Renal cortical epithelial cell (primary cell): ENCODE data around the gene ACTL8. TPM values are rescaled to one million over a fixed set of nuclear protein-coding genes. Genes with fewer than 3 reads are reported as not detected.
"Not testable (repeated sequence)": the region's sequence is repeated elsewhere in the genome, so short reads cannot be mapped to it uniquely, and the experiment has no call there.

ENCODE experiments used
- DNase-seq: peaks from one replicate; pipeline ENCODE4 v3.0.0-alpha.2; 2011; ENCODE audit warnings: low read depth
- total RNA-seq: library from RNA; depleted of rRNA; stranded (reverse); fragments of >200 nt; gene quantifications from 2 replicates; pipeline ENCODE4 v1.2.3, GENCODE V29; 2014

ACTL8 gene
- total RNA-seq, 1 donor from 2014 or later: not detected

DNA sequence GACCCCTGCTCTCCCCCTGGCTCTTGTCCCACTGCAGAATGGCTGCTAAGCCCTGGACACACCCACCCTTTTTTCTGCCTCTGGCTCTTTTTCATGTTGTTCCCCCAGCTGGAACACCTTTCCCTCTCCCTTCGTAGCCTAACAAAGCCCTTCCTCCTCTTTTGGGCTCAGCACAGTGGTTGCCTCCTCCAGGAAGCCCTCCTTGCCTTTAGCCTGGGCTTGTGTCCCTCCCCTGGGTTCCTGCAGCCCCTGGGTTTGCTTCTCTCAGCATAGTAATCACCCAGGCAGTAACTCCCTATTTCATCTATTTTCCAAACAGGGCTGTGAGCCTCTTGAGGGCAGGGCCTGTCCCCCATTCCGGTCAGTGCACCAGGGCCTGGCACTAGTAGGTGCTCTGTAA lies 19.8 kb upstream of the ACTL8 start:
- DNase-seq: no peak

DNA sequence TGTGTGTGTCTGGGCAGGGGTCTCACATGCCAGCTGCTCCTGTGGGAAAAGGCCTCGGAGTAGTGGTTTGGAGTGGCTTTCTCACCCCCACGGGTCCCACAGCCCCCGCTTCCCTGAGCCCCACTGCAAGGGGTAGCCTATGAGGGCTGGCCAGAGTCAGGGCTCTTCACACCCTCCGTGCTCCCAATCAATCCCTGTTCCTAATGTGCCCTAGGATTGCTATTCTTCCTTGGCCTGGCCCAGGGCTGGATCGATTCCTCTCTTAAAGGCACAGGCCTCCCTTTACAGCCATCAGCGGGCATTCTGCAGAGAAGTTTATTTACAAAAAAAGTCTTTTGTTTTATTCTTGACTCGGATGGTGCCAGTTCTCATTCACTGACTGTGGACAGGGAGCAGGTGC lies 19.3 kb upstream of the ACTL8 start:
- no peak for DNase-seq

DNA sequence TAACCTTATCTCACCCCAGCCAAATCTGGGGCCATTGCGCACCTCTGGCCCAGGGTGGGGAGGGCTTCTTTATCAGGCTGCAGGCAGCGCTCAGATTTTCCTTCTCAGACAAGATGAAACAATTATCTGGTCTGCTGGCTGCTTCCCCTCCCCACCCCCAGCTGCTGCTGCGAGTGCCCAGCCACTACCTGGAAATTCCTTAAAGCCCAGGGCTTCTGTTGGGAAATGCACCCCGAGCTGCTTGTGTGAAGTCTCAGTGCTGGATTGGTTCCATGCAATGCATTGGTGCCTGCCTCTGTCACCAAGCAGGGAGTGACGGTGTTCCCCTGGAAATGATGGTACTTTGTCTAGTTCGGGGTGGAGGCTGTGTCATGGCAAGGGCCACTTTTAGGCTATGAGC lies 18.5 kb upstream of the ACTL8 start:
- no peak for DNase-seq

DNA sequence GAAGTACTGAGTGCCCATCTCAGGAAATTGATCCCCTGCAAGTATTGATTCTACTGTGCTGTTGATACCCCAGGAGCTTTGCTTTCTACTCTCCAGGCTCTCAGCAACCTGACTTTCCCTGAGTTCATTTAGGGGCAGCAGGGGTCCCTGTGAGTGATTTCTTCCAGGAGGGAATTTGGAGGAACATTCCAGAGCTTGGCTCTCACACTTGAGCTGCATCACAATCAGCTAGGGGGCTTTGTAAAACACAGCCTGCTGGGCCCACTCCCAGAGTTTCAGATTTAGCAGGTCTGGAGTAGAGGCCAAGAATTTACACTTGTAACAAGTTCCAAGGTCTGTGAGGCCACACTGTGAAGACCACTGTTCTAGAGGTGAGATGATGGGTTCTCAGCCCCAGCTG lies 16.1 kb upstream of the ACTL8 start:
- DNase-seq: no peak

DNA sequence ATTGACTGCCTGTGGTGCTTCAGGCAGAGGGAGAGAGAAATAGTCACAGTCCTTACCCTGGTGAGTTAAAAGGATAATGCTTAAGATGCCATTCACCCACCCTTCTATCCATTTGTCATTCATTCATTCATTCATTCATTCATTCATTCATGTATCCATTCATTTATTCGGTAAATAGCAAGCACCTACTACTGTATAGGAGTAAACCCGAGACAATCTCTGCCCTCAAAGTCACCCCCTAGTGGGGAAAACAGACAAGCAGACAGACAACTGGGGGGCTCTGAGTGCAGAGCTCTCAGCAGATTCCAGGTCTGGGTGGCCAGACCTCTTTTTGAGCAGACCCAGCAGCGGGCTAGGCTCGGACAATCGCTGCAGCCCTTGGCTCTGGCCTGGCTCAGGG lies 14.1 kb upstream of the ACTL8 start:
- no peak for DNase-seq

DNA sequence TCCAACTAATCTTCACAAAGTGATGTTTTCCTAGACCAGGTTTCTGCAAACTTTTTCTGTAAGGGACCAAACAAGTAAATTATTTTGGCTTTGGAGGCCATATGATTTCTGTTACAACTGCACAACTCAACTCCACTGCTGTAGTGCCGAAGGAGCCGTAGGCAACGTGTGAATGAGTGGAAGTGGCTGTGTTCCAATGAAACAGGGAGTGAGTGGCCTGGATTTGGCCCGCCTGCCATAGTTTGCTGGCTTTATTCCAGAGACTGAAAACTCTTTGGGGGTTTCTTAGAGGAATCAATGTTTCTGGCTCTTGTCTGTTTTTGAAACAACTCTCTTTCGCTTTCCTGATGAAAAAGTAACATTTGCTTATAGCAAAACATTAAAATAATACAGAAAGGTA lies 12.6 kb upstream of the ACTL8 start:
- DNase-seq: no peak

DNA sequence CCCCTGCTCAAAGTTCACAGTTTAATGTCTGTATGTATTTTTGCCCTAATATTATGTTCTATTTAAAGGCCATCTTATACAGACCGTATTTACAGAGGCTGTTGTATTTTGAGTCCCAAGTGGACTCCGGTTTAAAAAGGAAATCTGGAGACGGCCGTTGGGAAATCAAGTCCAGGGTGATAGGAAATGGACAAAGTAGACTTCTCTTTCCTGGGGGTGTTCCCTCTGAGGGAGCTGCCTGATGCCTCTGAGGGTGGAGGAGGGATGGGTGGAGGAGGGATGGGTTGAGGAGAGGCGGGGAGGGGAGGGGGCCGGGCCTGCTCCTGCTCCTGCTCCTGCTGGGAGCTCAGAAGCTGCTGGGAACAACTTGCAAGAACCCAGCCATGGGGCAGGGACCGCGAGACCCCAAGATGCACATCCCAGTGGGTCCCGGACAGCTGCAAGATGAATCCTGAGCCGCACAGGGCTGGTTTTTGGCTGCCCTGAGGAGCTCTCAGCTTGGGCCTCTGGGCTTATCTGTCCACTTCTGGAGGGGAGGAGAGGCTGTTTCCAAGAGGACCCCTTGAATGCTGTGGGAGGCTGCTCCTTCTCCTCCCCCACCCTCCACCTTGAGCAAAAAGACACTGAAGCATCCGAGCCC lies 12.0 kb upstream of the ACTL8 start:
- DNase-seq: no peak

DNA sequence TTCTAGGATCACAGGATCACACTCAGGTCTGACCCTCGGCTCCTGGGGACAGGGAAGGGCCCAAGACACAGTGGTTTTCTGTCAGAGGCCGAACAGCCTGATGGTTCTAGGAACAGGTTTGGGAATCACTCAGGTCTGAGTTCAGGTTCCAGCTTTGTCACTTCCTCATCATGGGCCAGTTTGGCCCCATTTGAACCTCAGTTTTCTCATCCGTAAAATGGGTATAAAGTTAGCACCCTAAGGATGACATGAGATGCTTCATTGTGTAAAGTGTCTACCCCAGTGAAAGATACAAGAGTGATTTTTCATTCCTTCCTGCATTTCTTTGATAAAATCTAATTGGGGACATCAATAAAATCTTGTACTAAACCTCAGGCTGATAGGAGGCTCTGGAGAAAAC lies 11.2 kb upstream of the ACTL8 start:
- DNase-seq: no peak

DNA sequence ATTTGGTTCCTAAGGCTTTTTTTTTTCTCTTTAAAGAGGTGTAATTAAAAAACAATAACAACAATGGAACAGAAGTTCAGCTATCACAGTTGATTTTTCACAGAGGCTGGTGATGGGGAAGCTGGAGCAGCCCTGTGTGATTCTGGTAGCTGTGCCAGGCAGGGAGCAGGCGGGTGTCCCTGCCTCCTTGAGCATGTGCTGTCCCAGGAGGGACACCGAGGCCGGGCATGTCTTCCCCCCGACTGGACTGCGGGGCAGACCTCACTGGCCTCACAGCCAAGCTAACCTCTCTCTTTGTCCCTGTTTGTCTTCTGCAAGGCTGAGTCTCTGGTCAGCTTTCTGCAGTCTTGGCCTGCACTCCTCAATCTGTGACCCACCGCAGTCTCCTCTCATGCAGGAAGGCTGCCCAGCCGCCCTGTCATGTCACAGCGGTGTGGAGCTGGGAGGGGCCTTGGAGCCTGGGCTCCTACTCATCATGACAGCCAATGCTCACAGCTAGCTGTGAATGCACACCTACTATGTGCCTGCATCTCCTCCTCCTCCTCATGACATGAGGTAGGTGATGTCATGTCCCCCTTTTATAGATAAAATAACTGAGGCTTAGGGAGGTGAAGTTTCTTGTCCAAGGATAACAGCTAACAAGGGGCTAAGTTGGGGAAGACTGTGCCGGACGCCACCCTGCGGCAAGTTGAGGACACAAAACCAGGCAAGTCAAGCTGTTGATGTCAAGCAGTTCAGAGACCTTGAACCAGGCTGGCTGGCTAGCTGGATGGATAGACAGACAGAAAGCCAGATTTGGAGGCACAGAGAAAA lies 10.3 kb upstream of the ACTL8 start:
- no peak for DNase-seq

DNA sequence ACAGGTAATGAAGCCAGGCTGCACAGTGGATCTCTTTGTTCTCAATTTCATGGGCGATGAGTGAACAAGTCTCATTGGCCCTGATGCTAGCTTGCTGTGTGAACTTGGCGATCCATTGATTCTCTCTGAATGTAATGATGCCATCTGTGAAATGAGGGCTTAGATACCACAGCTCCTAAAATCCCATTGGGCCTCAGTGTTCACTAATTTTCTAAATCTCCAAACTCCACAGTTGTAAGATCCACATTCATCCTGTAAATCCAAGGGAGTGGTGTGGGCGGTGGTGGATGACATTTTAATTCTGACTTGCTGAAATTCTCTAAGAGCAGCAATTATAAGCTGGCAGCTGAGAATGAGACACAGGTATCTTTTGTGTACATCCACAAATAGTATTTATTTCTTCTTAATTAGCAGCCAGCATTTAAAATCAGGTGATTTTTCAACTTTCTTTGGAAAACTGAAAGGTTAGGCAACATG lies 9.6 kb upstream of the ACTL8 start:
- DNase-seq: no peak

DNA sequence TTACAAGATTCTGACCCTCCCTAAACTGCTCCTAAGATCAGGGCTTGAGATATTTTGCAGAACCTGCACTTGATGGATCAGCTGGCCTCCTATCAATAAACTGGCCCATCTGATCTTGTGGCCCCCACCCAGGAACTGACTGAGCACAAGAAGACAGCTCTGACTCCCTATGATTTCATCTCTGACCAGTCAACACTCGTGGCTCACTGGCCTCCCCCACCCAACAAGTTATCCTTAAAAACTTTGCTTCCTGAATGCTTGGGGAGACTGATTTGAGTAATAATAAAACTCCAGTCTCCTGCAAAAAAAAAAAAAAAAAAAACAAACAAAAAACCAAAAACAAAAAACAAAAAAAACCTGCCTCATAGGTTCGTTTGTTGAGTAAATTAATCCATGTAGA lies 8.9 kb upstream of the ACTL8 start:
- DNase-seq: not testable (repeated sequence)

DNA sequence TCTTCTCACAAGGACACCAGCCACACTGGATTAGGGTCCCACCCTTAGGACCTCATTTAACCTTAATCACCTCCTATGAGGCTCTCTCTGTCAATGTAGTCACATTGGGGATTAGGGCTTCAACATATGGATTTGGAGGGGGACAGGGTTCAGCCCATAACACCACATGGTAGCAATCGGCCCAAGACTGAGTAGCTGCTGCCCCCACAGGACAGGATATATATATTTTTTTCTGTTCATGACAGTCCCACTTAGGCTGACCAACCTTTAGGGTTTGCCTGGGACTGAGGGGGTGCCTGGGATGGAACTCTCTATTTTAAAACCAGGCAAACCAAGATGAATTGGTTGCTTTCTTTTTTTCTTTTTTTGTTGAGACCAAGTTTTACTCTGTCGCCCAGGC lies 8.2 kb upstream of the ACTL8 start:
- DNase-seq: no peak

DNA sequence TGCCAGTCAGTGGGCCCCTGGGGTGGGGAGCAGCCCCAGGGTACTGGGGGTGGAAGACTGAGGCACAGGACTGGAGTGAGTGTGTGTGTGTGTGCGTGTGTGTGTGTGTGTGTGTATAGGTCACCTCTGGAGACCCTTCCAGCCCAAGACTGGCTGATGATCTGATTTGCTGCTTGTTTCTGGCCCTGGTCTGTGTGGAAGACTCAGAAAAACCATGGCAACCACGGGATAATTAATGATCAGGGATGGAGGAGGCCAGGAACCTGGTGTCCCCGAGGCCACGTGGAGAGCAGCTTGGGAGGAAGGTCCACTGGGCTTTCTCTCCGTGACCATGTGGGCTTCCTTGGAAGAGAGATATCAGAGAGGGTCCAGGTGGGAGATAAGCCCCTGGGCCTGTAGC lies 4.8 kb upstream of the ACTL8 start:
- DNase-seq: no peak

DNA sequence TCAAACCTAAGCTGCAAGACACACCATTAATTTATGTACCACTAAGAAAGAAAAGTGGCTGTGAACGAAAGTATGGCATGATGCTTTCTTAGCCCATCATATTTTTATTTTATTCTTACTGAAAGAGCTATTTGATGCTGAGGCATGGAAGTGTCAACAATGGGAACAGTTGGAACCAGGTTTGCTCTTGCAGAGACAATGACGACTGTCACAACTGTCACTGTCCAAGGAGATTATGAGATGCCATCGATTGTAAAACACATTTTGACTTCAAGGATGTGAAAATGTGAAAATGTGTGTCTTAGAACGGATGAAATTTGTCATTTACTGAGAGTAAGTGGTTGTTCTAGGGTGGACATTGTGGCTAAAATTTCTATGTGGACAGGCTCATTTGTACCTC lies 2.8 kb upstream of the ACTL8 start:
- DNase-seq: no peak

DNA sequence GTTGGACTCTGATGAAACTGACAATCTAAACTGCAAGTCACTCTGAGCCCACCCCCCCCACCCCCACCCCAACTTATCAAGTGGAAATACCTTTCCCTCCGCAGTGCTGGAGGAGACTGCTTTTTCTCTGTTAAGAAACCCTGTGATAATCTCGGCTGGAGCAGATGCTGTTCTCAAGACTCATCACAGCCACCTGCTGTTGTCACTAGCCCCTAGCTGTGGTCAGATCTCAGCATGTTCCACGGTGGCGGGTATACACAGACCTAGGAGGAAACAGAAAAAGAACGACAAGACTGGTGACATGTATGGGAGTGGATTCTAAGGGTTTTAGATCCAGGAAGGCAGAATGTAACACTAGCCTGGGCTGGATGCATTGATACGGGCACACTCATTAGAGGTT lies 2.3 kb downstream of the ACTL8 start:
- no peak for DNase-seq

DNA sequence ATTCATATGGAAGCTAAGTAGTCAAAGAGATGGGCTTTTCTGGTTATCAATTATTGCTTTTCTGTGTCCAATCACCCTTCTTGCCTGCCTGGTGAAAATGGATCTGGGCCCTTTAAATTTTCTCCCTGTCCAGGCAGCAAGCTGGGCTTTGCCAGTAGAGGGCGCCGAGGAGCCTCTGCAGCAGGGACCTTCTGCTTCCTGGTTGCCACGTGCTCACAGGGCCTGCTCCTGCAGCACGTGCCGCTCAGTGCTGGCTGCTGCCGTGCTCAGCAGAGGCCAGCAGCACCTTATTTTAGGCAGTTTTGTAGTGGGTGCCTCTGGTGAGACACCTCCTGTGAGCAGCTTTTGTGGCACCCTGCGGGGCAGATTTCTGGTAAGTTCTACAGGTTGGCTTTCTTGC lies 4.0 kb downstream of the ACTL8 start:
- DNase-seq: no peak

DNA sequence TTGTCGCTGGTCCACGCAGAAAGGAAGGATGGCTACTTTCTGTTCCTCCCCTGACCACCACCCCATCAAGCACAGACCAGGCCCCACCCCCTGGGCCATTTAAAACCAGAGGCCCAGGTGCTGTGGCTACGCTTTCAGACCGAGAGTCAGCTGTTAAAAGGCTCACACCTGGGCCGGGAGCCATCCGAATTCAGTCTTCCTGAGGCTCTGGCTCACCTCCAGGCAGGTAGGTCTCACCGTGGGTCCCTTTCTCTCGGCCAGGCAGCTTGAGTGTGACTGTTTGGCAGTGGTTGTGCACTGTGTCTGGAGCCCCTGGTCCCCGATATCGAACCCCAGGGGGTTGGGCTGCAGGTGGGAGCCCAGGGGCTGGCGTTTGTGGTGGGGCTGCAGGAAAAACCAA lies 7.2 kb downstream of the ACTL8 start:
- DNase-seq: no peak

DNA sequence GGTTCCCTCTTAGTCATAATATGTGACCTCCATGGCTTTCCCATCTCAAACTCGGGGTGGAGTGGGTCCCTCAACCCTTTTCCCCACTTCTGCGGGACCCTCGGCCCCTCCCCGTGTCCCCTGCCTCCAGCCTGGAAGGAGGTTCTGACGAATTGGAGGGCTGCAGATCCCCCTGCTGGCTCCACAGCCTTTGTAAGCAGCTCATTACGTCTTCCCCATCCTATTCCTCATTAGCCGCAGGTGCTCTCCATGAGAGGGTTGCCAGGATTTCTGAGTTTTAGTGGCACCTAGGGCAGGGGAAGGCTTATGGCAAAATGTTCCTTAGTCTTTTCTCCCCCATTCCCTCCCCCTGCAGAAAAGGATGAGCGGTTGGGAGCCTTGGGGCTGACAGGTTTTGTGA lies 8.3 kb downstream of the ACTL8 start:
- no peak for DNase-seq

DNA sequence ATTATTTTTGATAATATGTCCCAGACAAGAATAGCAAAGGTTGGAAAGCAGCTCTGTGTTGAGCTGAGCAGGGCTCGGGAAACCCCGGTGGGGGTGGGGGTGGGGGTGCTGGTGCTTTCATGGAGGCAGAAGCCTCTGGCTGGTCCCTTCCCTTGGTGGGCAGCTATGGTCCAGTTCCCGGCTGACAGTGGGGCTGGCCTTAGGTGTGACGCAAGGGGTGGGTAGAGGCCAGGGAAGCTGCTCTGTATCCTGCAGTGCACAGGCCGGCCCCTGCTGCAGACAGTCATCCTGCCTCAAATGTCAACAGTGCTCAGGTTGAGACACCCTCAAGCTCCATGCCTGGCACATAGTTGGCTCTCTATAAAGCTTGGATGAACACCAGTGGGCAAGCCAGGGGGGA lies 8.9 kb downstream of the ACTL8 start:
- no peak for DNase-seq

DNA sequence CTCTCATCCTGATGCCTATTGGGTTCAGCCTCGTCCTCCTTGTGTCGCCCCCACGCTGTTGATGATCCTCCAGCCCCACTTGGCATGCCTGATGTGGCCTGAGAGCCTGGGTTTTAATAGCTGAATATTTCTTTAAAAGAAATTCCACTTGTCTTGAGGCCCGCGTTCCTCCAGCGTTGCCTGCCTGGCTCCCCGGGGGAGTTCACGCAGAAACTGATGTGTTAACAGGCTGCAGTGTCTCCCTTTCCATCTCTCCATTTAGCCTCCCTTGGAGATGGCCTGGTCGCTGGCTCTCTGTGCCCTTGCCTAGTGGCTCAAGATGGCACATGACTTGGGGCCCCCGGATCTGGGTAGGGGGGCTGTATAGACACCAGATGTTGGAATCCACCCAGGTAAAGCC lies 9.5 kb downstream of the ACTL8 start:
- DNase-seq: no peak

DNA sequence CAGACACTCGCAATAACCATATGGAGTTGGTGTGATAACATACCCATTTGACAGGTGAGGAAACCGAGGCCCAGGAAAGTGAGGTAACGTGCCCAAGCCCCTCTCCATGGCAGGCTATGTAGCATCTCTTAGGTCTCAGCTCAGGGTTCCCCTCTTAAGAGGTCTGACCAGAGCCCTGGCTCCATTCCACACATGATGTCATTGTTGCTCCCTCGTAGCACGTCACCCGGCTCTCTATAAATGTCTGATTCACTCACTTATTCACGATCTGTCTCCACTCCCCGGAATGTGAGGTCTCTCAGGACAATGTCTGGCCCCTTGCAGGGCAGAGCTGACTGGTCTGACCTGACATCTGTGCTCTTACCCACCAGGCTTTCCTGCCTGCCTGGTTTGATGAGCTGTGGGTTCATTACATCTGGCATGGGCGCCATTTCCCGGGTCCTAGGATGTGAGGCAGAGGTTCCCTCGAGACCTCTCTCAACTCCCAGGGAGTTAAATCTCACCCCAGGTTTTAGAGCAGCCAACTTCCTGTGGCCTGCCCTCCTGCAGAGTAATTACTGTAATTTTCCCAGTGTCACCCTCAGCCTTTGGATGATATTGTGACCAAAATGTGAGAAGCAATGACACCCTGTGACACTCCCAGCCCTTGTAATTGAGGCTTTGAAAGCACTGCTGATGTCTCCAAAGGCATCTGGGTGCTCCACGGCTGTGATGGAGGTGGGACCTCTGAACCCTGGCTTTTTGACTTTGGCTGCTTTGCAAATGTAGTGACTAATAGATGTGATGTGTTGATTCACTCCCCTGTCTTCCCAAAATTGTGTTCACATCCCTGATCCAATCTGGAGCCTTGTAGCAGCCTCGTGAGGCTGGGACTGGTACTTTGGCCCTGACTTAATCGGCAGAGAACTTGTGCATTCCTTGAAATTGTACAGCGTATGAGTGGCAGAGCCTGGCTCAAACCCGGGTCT lies 10.6 kb downstream of the ACTL8 start:
- peak; percentile 74 for DNase-seq

DNA sequence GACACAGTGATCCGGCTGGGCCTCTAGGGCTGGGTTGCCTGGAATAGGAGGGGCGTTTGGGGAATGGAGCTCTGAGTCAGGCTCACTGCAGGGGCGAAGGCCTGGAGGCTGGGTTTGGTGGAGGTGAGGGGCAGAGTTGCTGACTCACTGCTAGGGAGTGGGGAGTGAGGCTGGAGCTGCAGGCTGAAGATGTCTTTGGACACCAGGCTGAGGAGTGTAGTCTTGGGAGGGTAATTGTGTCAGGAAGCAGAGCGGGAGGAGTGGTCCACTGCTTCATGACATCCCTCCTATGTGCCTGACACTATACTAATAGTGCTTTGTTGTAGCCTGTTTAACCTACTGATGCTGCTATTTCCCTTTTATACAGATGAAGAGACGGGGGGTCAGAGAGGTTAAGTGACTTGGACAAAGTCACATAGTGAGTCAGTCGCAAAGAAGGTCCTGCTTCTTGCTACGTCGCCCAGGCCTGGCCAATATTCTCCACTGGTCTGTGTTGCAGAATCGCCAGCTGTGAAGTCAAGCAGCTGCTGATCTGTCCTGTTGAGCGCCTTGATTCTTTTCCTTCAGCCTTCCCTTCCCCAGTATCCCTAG lies 13.6 kb downstream of the ACTL8 start:
- peak; percentile 72 for DNase-seq
